OCI-LY1 (cell line): ENCODE results near the gene CIB4.

Experiments
- H2AFZ ChIP-seq: fragments of 200-600 bp; sonication (generic), shearing (Covaris generic); 2 replicates; pipeline ENCODE4 v1.6.0; 2014; ENCODE audit warnings: antibody characterized with exemption, mild to moderate bottlenecking, low read length
- H3F3A ChIP-seq: fragments of 200-600 bp; sonication (generic), shearing (Covaris generic); 2 replicates; pipeline ENCODE4 v1.6.0; 2014; ENCODE audit warnings: mild to moderate bottlenecking, antibody characterized with exemption, low read length, moderate library complexity; ENCODE audit not compliant: insufficient read depth
- H3K27ac ChIP-seq: fragments of 200-600 bp; sonication (generic); 2 replicates; pipeline ENCODE4 v1.5.1; 2014; ENCODE audit warnings: low read length, mixed run types, mild to moderate bottlenecking, low read depth; ENCODE audit not compliant: poor library complexity, severe bottlenecking
- H3K27me3 ChIP-seq: fragments of 200-600 bp; sonication (generic); 2 replicates; pipeline ENCODE4 v1.6.0; 2014; ENCODE audit warnings: antibody characterized with exemption, mild to moderate bottlenecking, low read length, moderate library complexity; ENCODE audit not compliant: insufficient read depth
- H3K36me3 ChIP-seq: fragments of 200-600 bp; sonication (generic); 2 replicates; pipeline ENCODE4 v1.6.1; 2014; ENCODE audit warnings: mild to moderate bottlenecking, antibody characterized with exemption, low read length, moderate library complexity, mixed read lengths; ENCODE audit not compliant: insufficient read depth
- H3K4me1 ChIP-seq: fragments of 200-600 bp; sonication (generic); 2 replicates; pipeline ENCODE4 v1.5.1; 2014; ENCODE audit warnings: mild to moderate bottlenecking, low read length, moderate library complexity; ENCODE audit not compliant: insufficient read depth, severe bottlenecking
- H3K4me2 ChIP-seq: fragments of 200-600 bp; sonication (generic), shearing (Covaris generic); 2 replicates; pipeline ENCODE4 v1.6.1; 2014; ENCODE audit warnings: low read length
- H3K4me3 ChIP-seq: fragments of 200-600 bp; sonication (generic); 2 replicates; pipeline ENCODE4 v1.5.1; 2014; ENCODE audit warnings: low read length, low read depth, mild to moderate bottlenecking, mixed read lengths; ENCODE audit not compliant: poor library complexity, severe bottlenecking
- H3K79me2 ChIP-seq: fragments of 200-600 bp; shearing (Covaris generic); 2 replicates; pipeline ENCODE4 v1.6.1; 2016; ENCODE audit warnings: mixed run types, low read length, mixed read lengths; ENCODE audit not compliant: insufficient read depth
- H3K9ac ChIP-seq: fragments of 200-600 bp; sonication (generic), shearing (Covaris generic); 2 replicates; pipeline ENCODE4 v1.6.1; 2014; ENCODE audit warnings: mild to moderate bottlenecking, low read length, mixed read lengths
- H3K9me2 ChIP-seq: fragments of 200-600 bp; sonication (generic), shearing (Covaris generic); 2 replicates; pipeline ENCODE4 v1.6.1; 2014; ENCODE audit warnings: low read depth, mild to moderate bottlenecking, low read length, mixed read lengths
- H3K9me3 ChIP-seq: fragments of 200-600 bp; shearing (Covaris generic); 2 replicates; pipeline ENCODE4 v1.6.1; 2014; ENCODE audit warnings: low read length, mixed read lengths
- H4K20me1 ChIP-seq: fragments of 200-600 bp; sonication (generic), shearing (Covaris generic); 2 replicates; pipeline ENCODE4 v1.6.0; 2016; ENCODE audit warnings: mild to moderate bottlenecking, low read length; ENCODE audit not compliant: insufficient read depth
- CTCF ChIP-seq: fragments of 200-600 bp; sonication (generic), shearing (Covaris generic); IDR thresholded peaks from 2 replicates; pipeline ENCODE4 v1.5.1; 2017; ENCODE audit warnings: mild to moderate bottlenecking, antibody characterized with exemption, low read length, moderate library complexity, mixed read lengths
- EZH2 ChIP-seq: fragments of 200-600 bp; sonication (generic), shearing (Covaris generic); IDR thresholded peaks from 2 replicates; pipeline ENCODE4 v1.8.0; 2017; ENCODE audit warnings: borderline replicate concordance, mixed run types, mild to moderate bottlenecking, antibody characterized with exemption, low read length, moderate library complexity, mixed read lengths

CIB4 gene

GRCh38 chr2:26559556-26559955 lies 81.6 kb downstream of the CIB4 start:
- H3K9ac ChIP-seq = no peak overlapping the region
- H4K20me1 ChIP-seq = no peaks in the 10 kb centered on the region
- 0 out of 2 replicates have a peak, but pooled peaks cover 4% of the 10 kb centered on the region for H3K27me3 ChIP-seq
- TF ChIP-seq EZH2 (no peak), CTCF (no peak)
- no peak overlapping the region for H3K4me3 ChIP-seq
- no peaks in the 10 kb centered on the region for H3K9me3 ChIP-seq
- H3K27ac ChIP-seq = no peak overlapping the region
- H3K9me2 ChIP-seq = no peaks in the 10 kb centered on the region
- H3F3A ChIP-seq = no peaks in the 10 kb centered on the region
- no peak overlapping the region for H2AFZ ChIP-seq
- no peaks in the 10 kb centered on the region for H3K4me1 ChIP-seq
- no peaks in the 10 kb centered on the region for H3K79me2 ChIP-seq
- no peak overlapping the region for H3K4me2 ChIP-seq
- no peaks in the 10 kb centered on the region for H3K36me3 ChIP-seq

- H3K27me3 ChIP-seq = no peaks in the 10 kb centered on the region
- H3K79me2 ChIP-seq = no peaks in the 10 kb centered on the region
Measured at GRCh38 chr2:26559044-26559405, 82.1 kb downstream of the CIB4 start.

GRCh38 chr2:26558271-26559043 lies 82.7 kb downstream of the CIB4 start:
- H3K4me3 ChIP-seq = no peak overlapping the region
- H3K79me2 ChIP-seq = no peaks in the 10 kb centered on the region
- no peaks in the 10 kb centered on the region for H3K9me2 ChIP-seq
- no peaks in the 10 kb centered on the region for H3K36me3 ChIP-seq
- no peak overlapping the region for H3K27ac ChIP-seq
- no peaks in the 10 kb centered on the region for H3K27me3 ChIP-seq
- no peaks in the 10 kb centered on the region for H3K4me1 ChIP-seq
- H3K9me3 ChIP-seq = no peaks in the 10 kb centered on the region
- H3K4me2 ChIP-seq = no peak overlapping the region
- no peaks in the 10 kb centered on the region for H3F3A ChIP-seq
- TF ChIP-seq EZH2 (no peak), CTCF (no peak)
- H2AFZ ChIP-seq = no peak overlapping the region
- no peak overlapping the region for H3K9ac ChIP-seq
- no peaks in the 10 kb centered on the region for H4K20me1 ChIP-seq

More at GRCh38 chr2:26559044-26559405, 82.1 kb downstream of the CIB4 start:
- H3K4me1 ChIP-seq = no peaks in the 10 kb centered on the region
- no peak overlapping the region for H2AFZ ChIP-seq
- no peaks in the 10 kb centered on the region for H3K9me2 ChIP-seq
- H3K27ac ChIP-seq = no peak overlapping the region
- H4K20me1 ChIP-seq = no peaks in the 10 kb centered on the region
- H3K9ac ChIP-seq = no peak overlapping the region
- H3K36me3 ChIP-seq = no peaks in the 10 kb centered on the region
- no peak overlapping the region for H3K4me3 ChIP-seq
- H3K9me3 ChIP-seq = no peaks in the 10 kb centered on the region
- TF ChIP-seq EZH2 = no peak
- no peak for TF ChIP-seq CTCF
- no peaks in the 10 kb centered on the region for H3F3A ChIP-seq
- H3K4me2 ChIP-seq = no peak overlapping the region
